K562 (cell line): ENCODE data around the gene CCDC174. TPM values are rescaled to one million over a fixed set of nuclear protein-coding genes. Genes with fewer than 3 reads are reported as not detected.

Experiments used
- C11orf30 ChIP-seq: fragments of 450-650 bp; IDR thresholded peaks from 2 replicates; pipeline ENCODE4 v1.6.1; 2016; ENCODE audit warnings: low read depth, mild to moderate bottlenecking
- CEBPG ChIP-seq, 3 experiments: fragments of 200-800 bp in 1 of 3; sonication (Bioruptor generic) in 1 of 3; sonication (generic) in 1 of 3; formaldehyde crosslinking in 1 of 3; IDR thresholded peaks in 2 of 3; conservative IDR thresholded peaks in 1 of 3; 2 replicates each; pipeline versions ENCODE4 v1.6.1 to v1.8.0; 2016 to 2022; ENCODE audit warnings: missing compliant biosample characterization in 2 of 3, missing genetic modification characterization in 2 of 3, mild to moderate bottlenecking in 1 of 3, missing genetic modification reagents in 1 of 3
- CREM ChIP-seq: IDR thresholded peaks from 2 replicates; pipeline ENCODE4 v1.6.1; 2014; ENCODE audit warnings: antibody characterized with exemption, low read depth
- KAT8 ChIP-seq: fragments of 450-650 bp; IDR thresholded peaks from 2 replicates; pipeline ENCODE4 v1.6.1; 2016; ENCODE audit warnings: low read depth, mild to moderate bottlenecking
- OTX1 ChIP-seq: fragments of 450-650 bp; formaldehyde crosslinking; IDR thresholded peaks from 2 replicates; pipeline ENCODE4 v1.4.0; 2022; ENCODE audit warnings: mild to moderate bottlenecking
- POU5F1 ChIP-seq: fragments of 150-350 bp; IDR thresholded peaks from 2 replicates; pipeline ENCODE4 v1.6.1; 2014; ENCODE audit warnings: borderline replicate concordance, low read length, low read depth, mild to moderate bottlenecking; ENCODE audit not compliant: partially characterized antibody
- RAD51 ChIP-seq: fragments of 450-650 bp; IDR thresholded peaks from 2 replicates; pipeline ENCODE4 v1.7.1; 2016; ENCODE audit warnings: low read depth, mild to moderate bottlenecking, borderline replicate concordance
- RBBP5 ChIP-seq: fragments of 200-600 bp; sonication (generic); IDR thresholded peaks from 2 replicates; pipeline ENCODE4 v1.6.1; 2012; ENCODE audit warnings: borderline replicate concordance, mild to moderate bottlenecking, low read length, control low read depth, inconsistent platforms; ENCODE audit not compliant: insufficient read depth, poor library complexity, severe bottlenecking
- RCOR1 ChIP-seq, 2 experiments: IDR thresholded peaks; 2 replicates each; pipeline ENCODE4 v1.6.1; 2012; ENCODE audit warnings: low read depth in 2 of 2, low read length in 2 of 2, borderline replicate concordance in 1 of 2, improper control_type of control experiment in 1 of 2
- SETDB1 ChIP-seq: IDR thresholded peaks from one replicate; pipeline ENCODE4 v1.6.1; 2012; ENCODE audit warnings: low read length, control low read depth, inconsistent platforms
- TCF15 ChIP-seq: fragments of 250-450 bp; sonication (Bioruptor Pico); IDR thresholded peaks from 2 replicates; pipeline ENCODE4 v1.8.0; 2022; ENCODE audit warnings: moderate library complexity, mild to moderate bottlenecking, inconsistent platforms
- TFAM ChIP-seq: fragments of 250-450 bp; sonication (Bioruptor Pico); conservative IDR thresholded peaks from 2 replicates; pipeline ENCODE4 v1.5.0; 2021; ENCODE audit warnings: mild to moderate bottlenecking, moderate library complexity
- ZNF41 ChIP-seq: fragments of 250-450 bp; sonication (Bioruptor Pico); conservative IDR thresholded peaks from 2 replicates; pipeline ENCODE4 v1.4.0; 2020; ENCODE audit warnings: mild to moderate bottlenecking
- ZNF764 ChIP-seq: fragments of 250-450 bp; sonication (Bioruptor Pico); IDR thresholded peaks from 2 replicates; pipeline ENCODE4 v1.4.0; 2020; ENCODE audit warnings: low read depth, mild to moderate bottlenecking, moderate library complexity
- polyA plus RNA-seq, 8 experiments: library from polyadenylated mRNA; depleted of rRNA in 4 of 8; stranded (reverse) in 5 of 8; unstranded in 3 of 8; fragments of >200 nt; fragmentation: Nextera tagmentation in 2 of 8; fragmentation: Illumina TruSeq in 1 of 8; extraction: Ambion mirVana in 2 of 8; extraction: Trizol in 1 of 8; gene quantifications; 2 replicates each; pipeline versions ENCODE4 v1.2.1 to v1.2.3, GENCODE V29; 2011 to 2014; ENCODE audit warnings: inconsistent platforms in 1 of 8, missing spikeins in 1 of 8
- total RNA-seq, 7 experiments: library from RNA; depleted of rRNA in 6 of 7; stranded (reverse); fragments of >200 nt in 6 of 7; fragmentation: Illumina TruSeq in 2 of 7; extraction: Trizol in 2 of 7; gene quantifications; 2 replicates each; pipeline versions ENCODE4 v1.2.1 to v1.2.3, GENCODE V29; 2011 to 2021; ENCODE audit warnings: low replicate concordance in 1 of 7
- TF ChIP-seq, protein P1 (sequence below): fragments of 450-650 bp; conservative IDR thresholded peaks from 2 replicates; pipeline ENCODE4 v1.6.1; 2016; ENCODE audit warnings: missing genetic modification characterization, low read depth, mild to moderate bottlenecking, missing compliant biosample characterization, moderate library complexity
- TF ChIP-seq, protein P2 (sequence below): fragments of 450-650 bp; IDR thresholded peaks from 2 replicates; pipeline ENCODE4 v1.6.1; 2016
- TF ChIP-seq, protein P3 (sequence below): IDR thresholded peaks from 2 replicates; pipeline ENCODE4 v1.6.1; 2014; ENCODE audit warnings: antibody characterized with exemption

The CCDC174 gene
- total and polyA plus RNA-seq, 9 of the 15 experiments (the other 6 are each of a cell fraction or from before 2014, with no cell fraction given) = 7.4 to 41.0 (median 28.5) TPM

DNA sequence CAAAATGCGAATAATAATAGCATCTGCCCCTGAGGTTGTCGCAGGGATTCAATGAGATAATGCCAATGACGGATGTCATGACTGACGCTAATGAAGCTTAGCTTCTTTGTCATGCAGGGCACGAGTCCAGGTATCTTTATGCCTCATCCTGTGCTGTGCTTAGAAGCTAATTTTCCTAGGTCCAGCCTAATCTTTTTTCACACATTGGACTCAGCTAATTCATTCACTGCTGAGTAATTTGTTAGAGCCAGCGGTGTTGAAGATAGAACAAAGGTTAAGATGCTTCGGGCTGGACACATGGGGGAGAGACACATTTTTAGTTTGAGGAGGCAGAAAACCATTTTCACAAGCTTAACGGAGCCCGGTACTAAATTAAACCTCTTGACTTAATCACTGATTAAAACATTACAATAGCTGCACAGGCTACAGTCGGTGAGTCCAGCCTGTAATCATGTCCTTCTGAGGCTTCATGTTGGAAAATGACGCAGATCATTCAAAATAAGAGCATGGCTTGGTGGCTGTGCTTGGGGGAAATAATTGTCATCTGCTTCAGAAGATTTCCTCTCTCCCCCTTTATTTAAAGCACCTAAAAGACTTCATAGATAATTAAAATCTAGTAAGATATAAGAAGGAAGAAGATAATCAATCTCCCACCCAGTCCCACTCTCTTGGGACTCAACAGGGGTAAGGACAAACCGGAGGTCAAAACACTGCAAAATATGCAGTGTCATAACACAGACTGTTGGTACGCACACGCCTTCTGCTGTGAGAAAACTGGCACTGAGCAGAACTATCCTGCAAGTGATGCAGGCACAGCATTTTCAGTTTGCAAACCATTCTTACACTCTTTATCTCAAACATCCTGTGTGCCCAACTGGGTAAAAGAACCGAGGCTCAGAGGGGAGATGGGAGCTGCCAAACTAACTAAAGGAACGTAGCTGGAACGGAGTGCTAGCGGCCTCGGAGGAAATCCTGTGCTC is 3.3 kb upstream of the CCDC174 start (continued):
- no peak for TF ChIP-seq ZNF764 (CRISPR knock-in tag)
- TF ChIP-seq RAD51 = no peak
- no peak for TF ChIP-seq TCF15 (CRISPR knock-in tag)
- no peak for TF ChIP-seq CEBPG (CRISPR knock-in tag; IDR thresholded peaks at IDR 0.05)
- TF ChIP-seq CEBPG (tag; conservative IDR thresholded peaks at IDR 0.05 in 1 of 2, IDR thresholded peaks at IDR 0.05 in 1 of 2) = no peak
- TF ChIP-seq ZNF41 = peak; percentile 33; the same call in 1 of the 2 replicates
- TF ChIP-seq, protein P1, sequence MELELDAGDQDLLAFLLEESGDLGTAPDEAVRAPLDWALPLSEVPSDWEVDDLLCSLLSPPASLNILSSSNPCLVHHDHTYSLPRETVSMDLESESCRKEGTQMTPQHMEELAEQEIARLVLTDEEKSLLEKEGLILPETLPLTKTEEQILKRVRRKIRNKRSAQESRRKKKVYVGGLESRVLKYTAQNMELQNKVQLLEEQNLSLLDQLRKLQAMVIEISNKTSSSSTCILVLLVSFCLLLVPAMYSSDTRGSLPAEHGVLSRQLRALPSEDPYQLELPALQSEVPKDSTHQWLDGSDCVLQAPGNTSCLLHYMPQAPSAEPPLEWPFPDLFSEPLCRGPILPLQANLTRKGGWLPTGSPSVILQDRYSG (tag) = no peak
- TF ChIP-seq, protein P2, sequence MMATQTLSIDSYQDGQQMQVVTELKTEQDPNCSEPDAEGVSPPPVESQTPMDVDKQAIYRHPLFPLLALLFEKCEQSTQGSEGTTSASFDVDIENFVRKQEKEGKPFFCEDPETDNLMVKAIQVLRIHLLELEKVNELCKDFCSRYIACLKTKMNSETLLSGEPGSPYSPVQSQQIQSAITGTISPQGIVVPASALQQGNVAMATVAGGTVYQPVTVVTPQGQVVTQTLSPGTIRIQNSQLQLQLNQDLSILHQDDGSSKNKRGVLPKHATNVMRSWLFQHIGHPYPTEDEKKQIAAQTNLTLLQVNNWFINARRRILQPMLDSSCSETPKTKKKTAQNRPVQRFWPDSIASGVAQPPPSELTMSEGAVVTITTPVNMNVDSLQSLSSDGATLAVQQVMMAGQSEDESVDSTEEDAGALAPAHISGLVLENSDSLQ = peak; percentile 54; the same call in 1 of the 2 replicates
- peak; percentile 63 for TF ChIP-seq CREM
- no peak for TF ChIP-seq OTX1
- TF ChIP-seq SETDB1 = no peak
- TF ChIP-seq POU5F1 = no peak
- TF ChIP-seq, protein P3, sequence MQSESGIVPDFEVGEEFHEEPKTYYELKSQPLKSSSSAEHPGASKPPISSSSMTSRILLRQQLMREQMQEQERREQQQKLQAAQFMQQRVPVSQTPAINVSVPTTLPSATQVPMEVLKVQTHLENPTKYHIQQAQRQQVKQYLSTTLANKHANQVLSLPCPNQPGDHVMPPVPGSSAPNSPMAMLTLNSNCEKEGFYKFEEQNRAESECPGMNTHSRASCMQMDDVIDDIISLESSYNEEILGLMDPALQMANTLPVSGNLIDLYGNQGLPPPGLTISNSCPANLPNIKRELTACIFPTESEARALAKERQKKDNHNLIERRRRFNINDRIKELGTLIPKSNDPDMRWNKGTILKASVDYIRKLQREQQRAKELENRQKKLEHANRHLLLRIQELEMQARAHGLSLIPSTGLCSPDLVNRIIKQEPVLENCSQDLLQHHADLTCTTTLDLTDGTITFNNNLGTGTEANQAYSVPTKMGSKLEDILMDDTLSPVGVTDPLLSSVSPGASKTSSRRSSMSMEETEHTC = no peak
- peak; percentile 52; the same call in 1 of the 2 replicates for TF ChIP-seq C11orf30
- TF ChIP-seq TFAM (CRISPR knock-in tag) = no peak
- no peak for TF ChIP-seq RCOR1 (IDR thresholded peaks at IDR 0.05; ENCODE audit: borderline replicate concordance in 1 of 2, low read depth in 2 of 2, low read length in 2 of 2)
- TF ChIP-seq KAT8 = no peak
- TF ChIP-seq RBBP5 = no peak
